Measurements from ENCODE around the gene WDR83. TPM values are rescaled to one million over a fixed set of nuclear protein-coding genes. Genes with fewer than 3 reads are reported as not detected.
"Not testable (repeated sequence)": the region's sequence is repeated elsewhere in the genome, so short reads cannot be mapped to it uniquely, and the experiment has no call there.

The WDR83 gene
- total and polyA plus RNA-seq, 2 experiments from 2014 or later: 28.4 to 40.2 TPM

- TF ChIP-seq CTCF (IDR thresholded peaks at IDR 0.05; ENCODE audit: low read depth, low read length): no peak
- Histone ChIP-seq H3K4me3 (no peak overlapping the region), H3K27ac (no peak overlapping the region), H3K36me3 (no peaks in the 10 kb centered on the region), H3K4me1 (ENCODE audit: low read depth) (peaks cover 3% of the 10 kb centered on the region), H3K27me3 (no peaks in the 10 kb centered on the region), H3K9me3 (ENCODE audit: low read depth) (no peaks in the 10 kb centered on the region)
- no peak for DNase-seq (ENCODE audit: low read depth in 1 of 2, low spot score in 1 of 2)
Observed at GRCh38 chr19:12641456-12641855, 25.2 kb upstream of the WDR83 start.

- H3K4me3 ChIP-seq: no peak overlapping the region
- H3K27ac ChIP-seq: no peak overlapping the region
- no peaks in the 10 kb centered on the region for H3K27me3 ChIP-seq
- no peak for TF ChIP-seq CTCF (IDR thresholded peaks at IDR 0.05; ENCODE audit: low read depth, low read length)
- peaks cover 3% of the 10 kb centered on the region for H3K4me1 ChIP-seq (ENCODE audit: low read depth)
- H3K36me3 ChIP-seq: no peaks in the 10 kb centered on the region
- no peaks in the 10 kb centered on the region for H3K9me3 ChIP-seq (ENCODE audit: low read depth)
- no peak for DNase-seq (ENCODE audit: low read depth in 1 of 2, low spot score in 1 of 2)
Observed at GRCh38 chr19:12642506-12642905, 24.1 kb upstream of the WDR83 start.

DNA sequence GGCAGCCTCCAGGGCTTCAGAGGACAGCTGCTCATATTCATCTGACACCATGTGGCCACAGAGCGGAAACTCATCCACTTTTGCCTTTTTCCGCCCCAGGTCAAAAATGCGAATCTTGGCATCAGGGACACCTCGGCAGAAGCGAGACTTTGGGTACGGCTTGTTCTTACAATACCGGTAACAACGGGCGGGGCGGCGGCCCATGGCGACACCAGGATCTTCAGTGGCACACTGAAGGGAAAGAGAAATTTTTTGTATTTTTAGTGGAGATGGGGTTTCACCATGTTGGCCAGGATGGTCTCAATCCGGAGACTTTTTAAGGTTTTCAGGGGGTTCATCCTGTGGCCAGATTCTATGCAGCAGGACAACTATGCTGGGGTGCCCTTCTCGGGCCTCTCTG is 22.9 kb upstream of the WDR83 start:
- not testable (repeated sequence) for H3K27me3 ChIP-seq; H3K27ac ChIP-seq; H3K36me3 ChIP-seq; H3K4me1 ChIP-seq (ENCODE audit: low read depth); DNase-seq (ENCODE audit: low read depth in 1 of 2, low spot score in 1 of 2); H3K4me3 ChIP-seq; H3K9me3 ChIP-seq (ENCODE audit: low read depth)

GRCh38 chr19:12646551-12646950 is 20.1 kb upstream of the WDR83 start:
- Histone ChIP-seq H3K27me3 (no peaks in the 10 kb centered on the region), H3K4me3 (no peak overlapping the region), H3K36me3 (no peaks in the 10 kb centered on the region), H3K4me1 (ENCODE audit: low read depth) (no peaks in the 10 kb centered on the region), H3K27ac (no peak overlapping the region), H3K9me3 (ENCODE audit: low read depth) (no peaks in the 10 kb centered on the region)
- no peak for DNase-seq (ENCODE audit: low read depth in 1 of 2, low spot score in 1 of 2)
- TF ChIP-seq CTCF (IDR thresholded peaks at IDR 0.05; ENCODE audit: low read depth, low read length): no peak

- H3K27me3 ChIP-seq: no peaks in the 10 kb centered on the region
- no peaks in the 10 kb centered on the region for H3K36me3 ChIP-seq
- H3K9me3 ChIP-seq (ENCODE audit: low read depth): no peaks in the 10 kb centered on the region
- no peak overlapping the region for H3K27ac ChIP-seq
- H3K4me1 ChIP-seq (ENCODE audit: low read depth): no peaks in the 10 kb centered on the region
- no peak for TF ChIP-seq CTCF (IDR thresholded peaks at IDR 0.05; ENCODE audit: low read depth, low read length)
- DNase-seq (ENCODE audit: low read depth in 1 of 2, low spot score in 1 of 2): no peak
- no peak overlapping the region for H3K4me3 ChIP-seq
Observed at GRCh38 chr19:12647047-12647446, 19.6 kb upstream of the WDR83 start.

DNA sequence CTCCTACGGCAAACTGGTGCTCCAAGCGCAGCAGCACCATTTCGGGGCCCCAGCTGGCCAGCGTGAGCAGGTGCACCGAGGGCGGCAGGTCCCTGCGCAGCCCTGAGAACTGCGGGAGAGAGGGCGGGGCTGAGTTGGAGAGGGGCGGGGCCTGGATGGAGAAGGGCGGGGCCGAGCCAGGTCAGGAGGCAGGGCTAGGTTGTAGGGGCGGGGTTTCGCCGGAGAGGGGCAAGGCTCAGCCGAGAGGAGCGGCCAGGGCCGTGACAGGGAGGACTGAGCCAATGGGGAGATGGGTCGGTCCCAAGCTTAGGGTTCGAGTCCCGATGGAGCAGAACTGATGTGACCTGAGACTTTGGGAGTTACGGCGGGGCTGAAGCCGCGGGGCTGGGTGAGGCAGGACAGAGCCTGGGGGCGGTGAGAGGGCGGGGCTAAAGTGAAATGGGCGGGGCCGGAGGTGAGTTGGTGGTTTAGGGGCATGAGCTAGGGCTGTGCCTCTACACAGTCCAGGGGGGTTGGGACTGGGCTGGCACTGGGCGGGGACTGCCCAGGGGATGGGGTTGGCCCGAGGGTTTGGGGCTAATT is 19.0 kb upstream of the WDR83 start:
- Histone ChIP-seq H3K4me1 (ENCODE audit: low read depth) (no peaks in the 10 kb centered on the region), H3K4me3 (no peak overlapping the region), H3K27ac (no peak overlapping the region), H3K36me3 (no peaks in the 10 kb centered on the region), H3K9me3 (ENCODE audit: low read depth) (no peaks in the 10 kb centered on the region), H3K27me3 (no peaks in the 10 kb centered on the region)
- peak in 1 of 2 donors; percentile 40 for DNase-seq (ENCODE audit: low read depth in 1 of 2, low spot score in 1 of 2)
- no peak for TF ChIP-seq CTCF (IDR thresholded peaks at IDR 0.05; ENCODE audit: low read depth, low read length)
